Astrocyte (in vitro differentiated cells and primary cell): ENCODE results near the gene PCSK5. TPM values are rescaled to one million over a fixed set of nuclear protein-coding genes. Genes with fewer than 3 reads are reported as not detected.

ENCODE experiments used
- DNase-seq: peaks from one replicate; pipeline ENCODE4 v3.0.0-alpha.2; 2010; ENCODE audit warnings: low read depth
- FAIRE-seq: peaks from 2 replicates; lab custom pipeline; 2011; peaks lifted over from hg19 to GRCh38; lab: Jason Lieb, UNC
- H2AFZ ChIP-seq: 2 replicates; pipeline ENCODE4 v1.6.0; 2012; ENCODE audit warnings: low read depth, low read length, inconsistent platforms
- H3K27ac ChIP-seq: 2 replicates; pipeline ENCODE4 v1.5.1; 2011; ENCODE audit warnings: low read depth, low read length, inconsistent platforms
- H3K27me3 ChIP-seq: 2 replicates; pipeline ENCODE4 v1.6.0; 2011; ENCODE audit warnings: low read length, inconsistent platforms; ENCODE audit not compliant: insufficient read depth
- H3K36me3 ChIP-seq: 2 replicates; pipeline ENCODE4 v1.5.1; 2011; ENCODE audit warnings: low read length, inconsistent platforms; ENCODE audit not compliant: insufficient read depth
- H3K4me1 ChIP-seq: 2 replicates; pipeline ENCODE4 v1.5.1; 2011; ENCODE audit warnings: low read length, inconsistent platforms; ENCODE audit not compliant: insufficient read depth
- H3K4me2 ChIP-seq: 2 replicates; pipeline ENCODE4 v1.6.0; 2012; ENCODE audit warnings: low read length, inconsistent platforms
- H3K4me3 ChIP-seq: 2 replicates; pipeline ENCODE4 v1.5.1; 2011; ENCODE audit warnings: low read depth, mild to moderate bottlenecking, low read length, inconsistent platforms; ENCODE audit not compliant: insufficient read depth
- H3K79me2 ChIP-seq: 2 replicates; pipeline ENCODE4 v1.6.0; 2012; ENCODE audit warnings: mild to moderate bottlenecking, low read length, inconsistent platforms; ENCODE audit not compliant: insufficient read depth
- H3K9ac ChIP-seq: 2 replicates; pipeline ENCODE4 v1.6.0; 2012; ENCODE audit warnings: mild to moderate bottlenecking, low read length, inconsistent platforms
- H3K9me3 ChIP-seq: 2 replicates; pipeline ENCODE4 v1.5.1; 2012; ENCODE audit warnings: low read depth, mild to moderate bottlenecking, low read length, inconsistent platforms; ENCODE audit not compliant: insufficient read depth
- H4K20me1 ChIP-seq: 2 replicates; pipeline ENCODE4 v1.6.0; 2012; ENCODE audit warnings: low read length, inconsistent platforms; ENCODE audit not compliant: insufficient read depth
- H3K27ac Mint-ChIP-seq: one replicate; pipeline ENCODE4 v1.8.0; 2021; ENCODE audit warnings: mild to moderate bottlenecking, mixed read lengths; ENCODE audit not compliant: unreplicated experiment
- H3K27me3 Mint-ChIP-seq: one replicate; pipeline ENCODE4 v1.8.0; 2021; ENCODE audit warnings: low read depth, mixed read lengths; ENCODE audit not compliant: unreplicated experiment
- H3K36me3 Mint-ChIP-seq: one replicate; pipeline ENCODE4 v1.8.0; 2021; ENCODE audit warnings: low read depth, mixed read lengths; ENCODE audit not compliant: unreplicated experiment
- H3K4me1 Mint-ChIP-seq: one replicate; pipeline ENCODE4 v1.8.0; 2021; ENCODE audit warnings: low read depth, mixed read lengths; ENCODE audit not compliant: unreplicated experiment
- H3K4me3 Mint-ChIP-seq: one replicate; pipeline ENCODE4 v1.8.0; 2021; ENCODE audit warnings: mild to moderate bottlenecking, moderate library complexity, mixed read lengths; ENCODE audit not compliant: unreplicated experiment
- H3K9me3 Mint-ChIP-seq: one replicate; pipeline ENCODE4 v1.8.0; 2021; ENCODE audit warnings: mild to moderate bottlenecking, mixed read lengths; ENCODE audit not compliant: unreplicated experiment
- CTCF ChIP-seq: IDR thresholded peaks from 2 replicates; pipeline ENCODE4 v1.5.1; 2011; ENCODE audit warnings: low read depth, mild to moderate bottlenecking, inconsistent platforms, low read length, moderate library complexity; ENCODE audit not compliant: insufficient read depth
- EZH2 ChIP-seq: IDR thresholded peaks from 2 replicates; pipeline ENCODE4 v1.6.1; 2012; ENCODE audit warnings: mild to moderate bottlenecking, low read length, inconsistent platforms; ENCODE audit not compliant: insufficient read depth
- total RNA-seq: library from RNA; stranded (reverse); gene quantifications from 2 replicates; pipeline ENCODE4 v1.2.1, GENCODE V29; 2021

Gene PCSK5
- total RNA-seq, 1 donor from 2014 or later = 13.1 TPM

DNA sequence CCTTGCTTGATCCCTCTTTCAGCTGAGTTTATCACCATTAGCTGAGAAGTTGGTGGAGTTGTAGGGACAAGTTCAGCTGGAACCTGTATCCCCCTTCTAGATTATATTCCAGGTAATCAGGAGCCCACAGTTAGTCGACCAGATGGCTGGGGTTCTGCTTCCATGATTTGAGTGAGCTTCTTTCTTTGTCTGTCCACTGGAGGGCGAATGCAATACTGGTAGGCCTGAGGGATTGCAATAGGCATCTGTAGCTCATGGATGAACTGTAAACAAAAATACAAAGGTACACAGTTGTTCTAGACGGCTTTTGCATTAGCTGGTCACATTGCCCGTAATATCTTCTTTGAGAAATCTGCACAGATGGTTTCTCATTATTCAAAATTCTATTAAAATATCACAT lies 88.9 kb downstream of the PCSK5 start:
- Histone ChIP-seq H3K9ac (no peak overlapping the region), H3K36me3 (no peaks in the 10 kb centered on the region), H3K9me3 (no peaks in the 10 kb centered on the region), H3K4me1 (peaks cover 4% of the 10 kb centered on the region), H3K79me2 (no peaks in the 10 kb centered on the region), H3K4me2 (no peak overlapping the region), H3K4me3 (no peak overlapping the region), H2AFZ (no peak overlapping the region), H4K20me1 (no peaks in the 10 kb centered on the region), H3K27ac (no peak overlapping the region), H3K27me3 (no peaks in the 10 kb centered on the region)
- H3K4me1 Mint-ChIP-seq = peaks cover 12% of the 10 kb centered on the region
- no peak overlapping the region for H3K4me3 Mint-ChIP-seq
- no peaks in the 10 kb centered on the region for H3K36me3 Mint-ChIP-seq
- no peaks in the 10 kb centered on the region for H3K9me3 Mint-ChIP-seq
- H3K27me3 Mint-ChIP-seq = no peaks in the 10 kb centered on the region
- DNase-seq = no peak
- no peak overlapping the region for H3K27ac Mint-ChIP-seq
- FAIRE-seq = no peak
- TF ChIP-seq EZH2 = no peak
- TF ChIP-seq CTCF = no peak

- H3K9me3 ChIP-seq = no peaks in the 10 kb centered on the region
- H3K27ac Mint-ChIP-seq = no peak overlapping the region
- no peak for FAIRE-seq
Measured at GRCh38 chr9:75983319-75984045, 93.0 kb downstream of the PCSK5 start.

More at GRCh38 chr9:75983319-75984045, 93.0 kb downstream of the PCSK5 start:
- no peak overlapping the region for H3K27ac ChIP-seq
- Mint-ChIP-seq H3K4me3 (no peak overlapping the region), H3K9me3 (no peaks in the 10 kb centered on the region), H3K4me1 (peaks cover 6% of the 10 kb centered on the region), H3K36me3 (peaks cover 2% of the 10 kb centered on the region), H3K27me3 (no peaks in the 10 kb centered on the region)
- TF ChIP-seq EZH2 (no peak), CTCF (no peak)
- H4K20me1 ChIP-seq = no peaks in the 10 kb centered on the region
- no peak overlapping the region for H3K4me3 ChIP-seq
- no peak overlapping the region for H2AFZ ChIP-seq
- no peak overlapping the region for H3K4me2 ChIP-seq
- H3K36me3 ChIP-seq = no peaks in the 10 kb centered on the region
- H3K27me3 ChIP-seq = no peaks in the 10 kb centered on the region
- no peaks in the 10 kb centered on the region for H3K4me1 ChIP-seq
- H3K79me2 ChIP-seq = no peaks in the 10 kb centered on the region
- H3K9ac ChIP-seq = no peak overlapping the region
- DNase-seq = no peak
